HEK293 (cell line): ENCODE results near the gene GEMIN7.
A peak's percentile ranks its signal among the peaks of the same experiment; 100 is the strongest.

Experiments used
- HOXC10 ChIP-seq: sonication (generic); formaldehyde crosslinking; IDR thresholded peaks from 2 replicates; pipeline ENCODE4 v1.8.1; 2023; ENCODE audit warnings: mild to moderate bottlenecking, missing genetic modification reagents
- MEIS1 ChIP-seq: sonication (generic); formaldehyde crosslinking; IDR thresholded peaks from 2 replicates; pipeline ENCODE4 v1.8.1; 2022; ENCODE audit warnings: missing genetic modification reagents, mild to moderate bottlenecking, borderline replicate concordance
- PBX3 ChIP-seq: sonication (generic); formaldehyde crosslinking; IDR thresholded peaks from 2 replicates; pipeline ENCODE4 v1.8.1; 2022; ENCODE audit warnings: mild to moderate bottlenecking, moderate library complexity, missing genetic modification reagents
- YY1 ChIP-seq: fragments of 450-650 bp; formaldehyde crosslinking; IDR thresholded peaks from 2 replicates; pipeline ENCODE4 v1.5.1; 2018; ENCODE audit warnings: missing biosample characterization, missing genetic modification characterization
- YY2 ChIP-seq: fragments of 450-650 bp; formaldehyde crosslinking; IDR thresholded peaks from 2 replicates; pipeline ENCODE4 v1.5.1; 2016; ENCODE audit warnings: missing biosample characterization, missing genetic modification characterization
- ZFP41 ChIP-seq: fragments of 450-650 bp; formaldehyde crosslinking; IDR thresholded peaks from 2 replicates; pipeline ENCODE4 v1.5.1; 2016; ENCODE audit warnings: missing biosample characterization, missing genetic modification characterization, borderline replicate concordance
- ZNF10 ChIP-seq: fragments of 450-650 bp; formaldehyde crosslinking; IDR thresholded peaks from 2 replicates; pipeline ENCODE4 v1.5.1; 2017; ENCODE audit warnings: missing biosample characterization, missing genetic modification characterization
- ZNF24 ChIP-seq: fragments of 450-650 bp; formaldehyde crosslinking; IDR thresholded peaks from 2 replicates; pipeline ENCODE4 v1.5.1; 2016; ENCODE audit warnings: missing biosample characterization, missing genetic modification characterization
- ZNF324 ChIP-seq: fragments of 450-650 bp; formaldehyde crosslinking; IDR thresholded peaks from 2 replicates; pipeline ENCODE4 v1.5.1; 2016; ENCODE audit warnings: missing biosample characterization, missing genetic modification characterization
- ZNF362 ChIP-seq: fragments of 450-650 bp; formaldehyde crosslinking; IDR thresholded peaks from 2 replicates; pipeline ENCODE4 v1.5.1; 2016; ENCODE audit warnings: missing biosample characterization, missing genetic modification characterization
- ZNF426 ChIP-seq: fragments of 450-650 bp; formaldehyde crosslinking; IDR thresholded peaks from 2 replicates; pipeline ENCODE4 v1.5.1; 2017; ENCODE audit warnings: missing biosample characterization, missing genetic modification characterization, mild to moderate bottlenecking, inconsistent platforms, moderate library complexity
- ZNF501 ChIP-seq: fragments of 450-650 bp; formaldehyde crosslinking; IDR thresholded peaks from 2 replicates; pipeline ENCODE4 v1.5.1; 2016; ENCODE audit warnings: missing biosample characterization, missing genetic modification characterization
- ZNF529 ChIP-seq: fragments of 450-650 bp; formaldehyde crosslinking; IDR thresholded peaks from 2 replicates; pipeline ENCODE4 v1.5.1; 2017; ENCODE audit warnings: missing genetic modification characterization, missing biosample characterization; ENCODE audit not compliant: insufficient replicate concordance
- ZNF571 ChIP-seq: fragments of 450-650 bp; formaldehyde crosslinking; IDR thresholded peaks from 2 replicates; pipeline ENCODE4 v1.5.0; 2017; ENCODE audit warnings: missing biosample characterization, missing genetic modification characterization
- ZNF623 ChIP-seq: fragments of 450-650 bp; formaldehyde crosslinking; IDR thresholded peaks from 2 replicates; pipeline ENCODE4 v1.5.1; 2016; ENCODE audit warnings: missing biosample characterization, missing genetic modification characterization
- ZNF664 ChIP-seq: fragments of 450-650 bp; formaldehyde crosslinking; IDR thresholded peaks from 2 replicates; pipeline ENCODE4 v1.5.1; 2016; ENCODE audit warnings: missing biosample characterization, missing genetic modification characterization
- ZNF670 ChIP-seq: fragments of 450-650 bp; formaldehyde crosslinking; IDR thresholded peaks from 2 replicates; pipeline ENCODE4 v1.5.1; 2016; ENCODE audit warnings: missing biosample characterization, missing genetic modification characterization, low read depth
- ZNF792 ChIP-seq: fragments of 450-650 bp; formaldehyde crosslinking; IDR thresholded peaks from 2 replicates; pipeline ENCODE4 v1.5.1; 2016; ENCODE audit warnings: missing biosample characterization, missing genetic modification characterization
- TF ChIP-seq, protein P1 (sequence below): fragments of 450-650 bp; formaldehyde crosslinking; conservative IDR thresholded peaks from 2 replicates; pipeline ENCODE4 v1.5.1; 2016; ENCODE audit warnings: low read depth, missing biosample characterization, missing genetic modification characterization
- TF ChIP-seq, protein P2 (sequence below): fragments of 450-650 bp; formaldehyde crosslinking; optimal IDR thresholded peaks from 2 replicates; pipeline ENCODE3; 2016; ENCODE audit warnings: missing biosample characterization, mild to moderate bottlenecking, missing genetic modification characterization
- TF ChIP-seq, protein P3 (sequence below): fragments of 450-650 bp; formaldehyde crosslinking; IDR thresholded peaks from 2 replicates; pipeline ENCODE4 v1.5.1; 2016; ENCODE audit warnings: missing biosample characterization, missing genetic modification characterization, borderline replicate concordance
- TF ChIP-seq, protein P4 (sequence below): fragments of 450-650 bp; IDR thresholded peaks from 2 replicates; pipeline ENCODE4 v1.5.1; 2018; ENCODE audit warnings: missing biosample characterization, mild to moderate bottlenecking, missing genetic modification characterization

GEMIN7 gene

GRCh38 chr19:45038931-45039893, 39.8 kb upstream of the GEMIN7 start, which contains the start of gene CLASRP (continued):
- TF ChIP-seq MEIS1 (CRISPR knock-in tag), result no peak
- TF ChIP-seq ZNF362 (tag by site-specific recombination), result peak; percentile 99
- TF ChIP-seq ZNF24 (tag by site-specific recombination), result peak; percentile 40; the same call in 1 of the 2 replicates
- TF ChIP-seq ZNF792, result peak; percentile 82; the same call in 1 of the 2 replicates
- TF ChIP-seq PBX3 (CRISPR knock-in tag), result peak; percentile 48; the same call in 1 of the 2 replicates
- TF ChIP-seq ZNF426 (tag by site-specific recombination), result no peak
- TF ChIP-seq, protein P1, sequence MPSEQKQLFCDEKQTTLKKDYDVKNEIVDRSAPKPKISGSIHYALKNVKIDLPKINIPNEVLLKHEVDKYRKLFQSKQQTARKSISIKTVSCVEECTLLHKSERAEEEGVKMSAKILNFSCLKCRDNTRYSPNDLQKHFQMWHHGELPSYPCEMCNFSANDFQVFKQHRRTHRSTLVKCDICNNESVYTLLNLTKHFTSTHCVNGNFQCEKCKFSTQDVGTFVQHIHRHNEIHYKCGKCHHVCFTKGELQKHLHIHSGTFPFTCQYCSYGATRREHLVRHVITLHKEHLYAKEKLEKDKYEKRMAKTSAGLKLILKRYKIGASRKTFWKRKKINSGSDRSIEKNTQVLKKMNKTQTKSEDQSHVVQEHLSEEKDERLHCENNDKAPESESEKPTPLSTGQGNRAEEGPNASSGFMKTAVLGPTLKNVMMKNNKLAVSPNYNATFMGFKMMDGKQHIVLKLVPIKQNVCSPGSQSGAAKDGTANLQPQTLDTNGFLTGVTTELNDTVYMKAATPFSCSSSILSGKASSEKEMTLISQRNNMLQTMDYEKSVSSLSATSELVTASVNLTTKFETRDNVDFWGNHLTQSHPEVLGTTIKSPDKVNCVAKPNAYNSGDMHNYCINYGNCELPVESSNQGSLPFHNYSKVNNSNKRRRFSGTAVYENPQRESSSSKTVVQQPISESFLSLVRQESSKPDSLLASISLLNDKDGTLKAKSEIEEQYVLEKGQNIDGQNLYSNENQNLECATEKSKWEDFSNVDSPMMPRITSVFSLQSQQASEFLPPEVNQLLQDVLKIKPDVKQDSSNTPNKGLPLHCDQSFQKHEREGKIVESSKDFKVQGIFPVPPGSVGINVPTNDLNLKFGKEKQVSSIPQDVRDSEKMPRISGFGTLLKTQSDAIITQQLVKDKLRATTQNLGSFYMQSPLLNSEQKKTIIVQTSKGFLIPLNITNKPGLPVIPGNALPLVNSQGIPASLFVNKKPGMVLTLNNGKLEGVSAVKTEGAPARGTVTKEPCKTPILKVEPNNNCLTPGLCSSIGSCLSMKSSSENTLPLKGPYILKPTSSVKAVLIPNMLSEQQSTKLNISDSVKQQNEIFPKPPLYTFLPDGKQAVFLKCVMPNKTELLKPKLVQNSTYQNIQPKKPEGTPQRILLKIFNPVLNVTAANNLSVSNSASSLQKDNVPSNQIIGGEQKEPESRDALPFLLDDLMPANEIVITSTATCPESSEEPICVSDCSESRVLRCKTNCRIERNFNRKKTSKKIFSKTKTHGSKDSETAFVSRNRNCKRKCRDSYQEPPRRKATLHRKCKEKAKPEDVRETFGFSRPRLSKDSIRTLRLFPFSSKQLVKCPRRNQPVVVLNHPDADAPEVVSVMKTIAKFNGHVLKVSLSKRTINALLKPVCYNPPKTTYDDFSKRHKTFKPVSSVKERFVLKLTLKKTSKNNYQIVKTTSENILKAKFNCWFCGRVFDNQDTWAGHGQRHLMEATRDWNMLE (tag by site-specific recombination), result peak; percentile 96
- no peak for TF ChIP-seq ZNF664
- TF ChIP-seq ZNF10, result 0 out of 2 replicates have a peak, but pooled peaks have one; percentile 18
- TF ChIP-seq, protein P2, sequence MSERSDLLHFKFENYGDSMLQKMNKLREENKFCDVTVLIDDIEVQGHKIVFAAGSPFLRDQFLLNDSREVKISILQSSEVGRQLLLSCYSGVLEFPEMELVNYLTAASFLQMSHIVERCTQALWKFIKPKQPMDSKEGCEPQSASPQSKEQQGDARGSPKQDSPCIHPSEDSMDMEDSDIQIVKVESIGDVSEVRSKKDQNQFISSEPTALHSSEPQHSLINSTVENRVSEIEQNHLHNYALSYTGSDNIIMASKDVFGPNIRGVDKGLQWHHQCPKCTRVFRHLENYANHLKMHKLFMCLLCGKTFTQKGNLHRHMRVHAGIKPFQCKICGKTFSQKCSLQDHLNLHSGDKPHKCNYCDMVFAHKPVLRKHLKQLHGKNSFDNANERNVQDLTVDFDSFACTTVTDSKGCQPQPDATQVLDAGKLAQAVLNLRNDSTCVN (tag by site-specific recombination), result peak; percentile 93
- TF ChIP-seq YY1 (tag by site-specific recombination), result no peak; the same call in 1 of the 2 replicates
- peak; percentile 28; the same call in 1 of the 2 replicates for TF ChIP-seq ZNF623
- no peak for TF ChIP-seq ZNF571 (tag by site-specific recombination)
- TF ChIP-seq, protein P3, sequence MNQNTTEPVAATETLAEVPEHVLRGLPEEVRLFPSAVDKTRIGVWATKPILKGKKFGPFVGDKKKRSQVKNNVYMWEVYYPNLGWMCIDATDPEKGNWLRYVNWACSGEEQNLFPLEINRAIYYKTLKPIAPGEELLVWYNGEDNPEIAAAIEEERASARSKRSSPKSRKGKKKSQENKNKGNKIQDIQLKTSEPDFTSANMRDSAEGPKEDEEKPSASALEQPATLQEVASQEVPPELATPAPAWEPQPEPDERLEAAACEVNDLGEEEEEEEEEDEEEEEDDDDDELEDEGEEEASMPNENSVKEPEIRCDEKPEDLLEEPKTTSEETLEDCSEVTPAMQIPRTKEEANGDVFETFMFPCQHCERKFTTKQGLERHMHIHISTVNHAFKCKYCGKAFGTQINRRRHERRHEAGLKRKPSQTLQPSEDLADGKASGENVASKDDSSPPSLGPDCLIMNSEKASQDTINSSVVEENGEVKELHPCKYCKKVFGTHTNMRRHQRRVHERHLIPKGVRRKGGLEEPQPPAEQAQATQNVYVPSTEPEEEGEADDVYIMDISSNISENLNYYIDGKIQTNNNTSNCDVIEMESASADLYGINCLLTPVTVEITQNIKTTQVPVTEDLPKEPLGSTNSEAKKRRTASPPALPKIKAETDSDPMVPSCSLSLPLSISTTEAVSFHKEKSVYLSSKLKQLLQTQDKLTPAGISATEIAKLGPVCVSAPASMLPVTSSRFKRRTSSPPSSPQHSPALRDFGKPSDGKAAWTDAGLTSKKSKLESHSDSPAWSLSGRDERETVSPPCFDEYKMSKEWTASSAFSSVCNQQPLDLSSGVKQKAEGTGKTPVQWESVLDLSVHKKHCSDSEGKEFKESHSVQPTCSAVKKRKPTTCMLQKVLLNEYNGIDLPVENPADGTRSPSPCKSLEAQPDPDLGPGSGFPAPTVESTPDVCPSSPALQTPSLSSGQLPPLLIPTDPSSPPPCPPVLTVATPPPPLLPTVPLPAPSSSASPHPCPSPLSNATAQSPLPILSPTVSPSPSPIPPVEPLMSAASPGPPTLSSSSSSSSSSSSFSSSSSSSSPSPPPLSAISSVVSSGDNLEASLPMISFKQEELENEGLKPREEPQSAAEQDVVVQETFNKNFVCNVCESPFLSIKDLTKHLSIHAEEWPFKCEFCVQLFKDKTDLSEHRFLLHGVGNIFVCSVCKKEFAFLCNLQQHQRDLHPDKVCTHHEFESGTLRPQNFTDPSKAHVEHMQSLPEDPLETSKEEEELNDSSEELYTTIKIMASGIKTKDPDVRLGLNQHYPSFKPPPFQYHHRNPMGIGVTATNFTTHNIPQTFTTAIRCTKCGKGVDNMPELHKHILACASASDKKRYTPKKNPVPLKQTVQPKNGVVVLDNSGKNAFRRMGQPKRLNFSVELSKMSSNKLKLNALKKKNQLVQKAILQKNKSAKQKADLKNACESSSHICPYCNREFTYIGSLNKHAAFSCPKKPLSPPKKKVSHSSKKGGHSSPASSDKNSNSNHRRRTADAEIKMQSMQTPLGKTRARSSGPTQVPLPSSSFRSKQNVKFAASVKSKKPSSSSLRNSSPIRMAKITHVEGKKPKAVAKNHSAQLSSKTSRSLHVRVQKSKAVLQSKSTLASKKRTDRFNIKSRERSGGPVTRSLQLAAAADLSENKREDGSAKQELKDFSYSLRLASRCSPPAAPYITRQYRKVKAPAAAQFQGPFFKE (tag by site-specific recombination), result no peak
- no peak for TF ChIP-seq YY2
- peak; percentile 93 for TF ChIP-seq ZNF501 (tag by site-specific recombination)
- TF ChIP-seq HOXC10 (CRISPR knock-in tag), result no peak
- no peak for TF ChIP-seq ZNF670 (tag by site-specific recombination)
- no peak for TF ChIP-seq ZNF529 (tag by site-specific recombination)
- TF ChIP-seq, protein P4, sequence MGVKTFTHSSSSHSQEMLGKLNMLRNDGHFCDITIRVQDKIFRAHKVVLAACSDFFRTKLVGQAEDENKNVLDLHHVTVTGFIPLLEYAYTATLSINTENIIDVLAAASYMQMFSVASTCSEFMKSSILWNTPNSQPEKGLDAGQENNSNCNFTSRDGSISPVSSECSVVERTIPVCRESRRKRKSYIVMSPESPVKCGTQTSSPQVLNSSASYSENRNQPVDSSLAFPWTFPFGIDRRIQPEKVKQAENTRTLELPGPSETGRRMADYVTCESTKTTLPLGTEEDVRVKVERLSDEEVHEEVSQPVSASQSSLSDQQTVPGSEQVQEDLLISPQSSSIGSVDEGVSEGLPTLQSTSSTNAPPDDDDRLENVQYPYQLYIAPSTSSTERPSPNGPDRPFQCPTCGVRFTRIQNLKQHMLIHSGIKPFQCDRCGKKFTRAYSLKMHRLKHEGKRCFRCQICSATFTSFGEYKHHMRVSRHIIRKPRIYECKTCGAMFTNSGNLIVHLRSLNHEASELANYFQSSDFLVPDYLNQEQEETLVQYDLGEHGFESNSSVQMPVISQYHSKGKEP (tag by site-specific recombination), result no peak
- peak; percentile 58; the same call in 1 of the 2 replicates for TF ChIP-seq ZNF324 (tag by site-specific recombination)
- no peak for TF ChIP-seq ZFP41 (tag by site-specific recombination)
